ENCODE measurements around the gene CLP1.
"Not testable (repeated sequence)": the region's sequence is repeated elsewhere in the genome, so short reads cannot be mapped to it uniquely, and the experiment has no call there.

Gene CLP1

GRCh38 chr11:57700425-57700824, 42.9 kb downstream of the CLP1 start:
- H3K4me1 ChIP-seq (ENCODE audit: insufficient read depth, low read length, poor library complexity, severe bottlenecking): no peaks in the 10 kb centered on the region
- H3K27me3 ChIP-seq (ENCODE audit: insufficient read depth, low read length, poor library complexity, severe bottlenecking): no peaks in the 10 kb centered on the region
- no peak overlapping the region for H3K9ac ChIP-seq (ENCODE audit: low read depth, low read length, poor library complexity, severe bottlenecking)
- no peak overlapping the region for H3K4me2 ChIP-seq (ENCODE audit: low read depth, low read length, poor library complexity, severe bottlenecking)
- H3K9me3 ChIP-seq (ENCODE audit: insufficient read depth, low read depth, low read length): no peaks in the 10 kb centered on the region
- no peak for TF ChIP-seq EZH2phosphoT487 (IDR thresholded peaks at IDR 0.05; ENCODE audit: borderline replicate concordance)
- TF ChIP-seq CTCF (conservative IDR thresholded peaks at IDR 0.05; ENCODE audit: low read length): no peak
- no peaks in the 10 kb centered on the region for H3K9me2 ChIP-seq (replicated peaks; ENCODE audit: low read depth, low read length)
- no peak overlapping the region for H3K4me3 ChIP-seq (ENCODE audit: low read length, poor library complexity, severe bottlenecking)
- H3K36me3 ChIP-seq (ENCODE audit: insufficient read depth, low read length): peaks cover 74% of the 10 kb centered on the region
- H4K20me1 ChIP-seq (ENCODE audit: insufficient read depth, low read length, poor library complexity, severe bottlenecking): no peaks in the 10 kb centered on the region
- H3F3A ChIP-seq (ENCODE audit: low read depth): no peaks in the 10 kb centered on the region
- H2AFZ ChIP-seq (ENCODE audit: low read length): no peak overlapping the region
- H3K79me2 ChIP-seq (ENCODE audit: insufficient read depth, low read length): no peaks in the 10 kb centered on the region

- no peak for TF ChIP-seq CTCF (conservative IDR thresholded peaks at IDR 0.05; ENCODE audit: low read length)
- TF ChIP-seq EZH2phosphoT487 (IDR thresholded peaks at IDR 0.05; ENCODE audit: borderline replicate concordance): no peak
- Histone ChIP-seq H3K4me1 (ENCODE audit: insufficient read depth, low read length, poor library complexity, severe bottlenecking) (no peaks in the 10 kb centered on the region), H2AFZ (ENCODE audit: low read length) (no peak overlapping the region), H4K20me1 (ENCODE audit: insufficient read depth, low read length, poor library complexity, severe bottlenecking) (no peaks in the 10 kb centered on the region), H3K9me2 (replicated peaks; ENCODE audit: low read depth, low read length) (no peaks in the 10 kb centered on the region), H3K36me3 (ENCODE audit: insufficient read depth, low read length) (peaks cover 55% of the 10 kb centered on the region), H3K4me2 (ENCODE audit: low read depth, low read length, poor library complexity, severe bottlenecking) (no peak overlapping the region), H3K9ac (ENCODE audit: low read depth, low read length, poor library complexity, severe bottlenecking) (no peak overlapping the region), H3K4me3 (ENCODE audit: low read length, poor library complexity, severe bottlenecking) (no peak overlapping the region), H3K79me2 (ENCODE audit: insufficient read depth, low read length) (peaks cover 15% of the 10 kb centered on the region; the same call in 1 of the 2 replicates), H3F3A (ENCODE audit: low read depth) (no peaks in the 10 kb centered on the region), H3K9me3 (ENCODE audit: insufficient read depth, low read depth, low read length) (no peaks in the 10 kb centered on the region), H3K27me3 (ENCODE audit: insufficient read depth, low read length, poor library complexity, severe bottlenecking) (no peaks in the 10 kb centered on the region)
Observed at GRCh38 chr11:57703341-57703740, 45.8 kb downstream of the CLP1 start.

- H3K9ac ChIP-seq (ENCODE audit: low read depth, low read length, poor library complexity, severe bottlenecking): no peak overlapping the region
- no peaks in the 10 kb centered on the region for H4K20me1 ChIP-seq (ENCODE audit: insufficient read depth, low read length, poor library complexity, severe bottlenecking)
- H3K4me3 ChIP-seq (ENCODE audit: low read length, poor library complexity, severe bottlenecking): no peak overlapping the region
- no peak overlapping the region for H3K4me2 ChIP-seq (ENCODE audit: low read depth, low read length, poor library complexity, severe bottlenecking)
- TF ChIP-seq EZH2phosphoT487 (IDR thresholded peaks at IDR 0.05; ENCODE audit: borderline replicate concordance): no peak
- TF ChIP-seq CTCF (conservative IDR thresholded peaks at IDR 0.05; ENCODE audit: low read length): no peak
- peaks cover 5% of the 10 kb centered on the region for H3K4me1 ChIP-seq (ENCODE audit: insufficient read depth, low read length, poor library complexity, severe bottlenecking)
- no peaks in the 10 kb centered on the region for H3K27me3 ChIP-seq (ENCODE audit: insufficient read depth, low read length, poor library complexity, severe bottlenecking)
- peaks cover 25% of the 10 kb centered on the region; the same call in 1 of the 2 replicates for H3K79me2 ChIP-seq (ENCODE audit: insufficient read depth, low read length)
- H3K9me2 ChIP-seq (replicated peaks; ENCODE audit: low read depth, low read length): no peaks in the 10 kb centered on the region
- no peaks in the 10 kb centered on the region for H3K9me3 ChIP-seq (ENCODE audit: insufficient read depth, low read depth, low read length)
- peaks cover 39% of the 10 kb centered on the region; the same call in 1 of the 2 replicates for H3K36me3 ChIP-seq (ENCODE audit: insufficient read depth, low read length)
- H3F3A ChIP-seq (ENCODE audit: low read depth): no peaks in the 10 kb centered on the region
- no peak overlapping the region for H2AFZ ChIP-seq (ENCODE audit: low read length)
Observed at GRCh38 chr11:57704932-57705331, 47.4 kb downstream of the CLP1 start.

- not testable (repeated sequence) for H3K9me2 ChIP-seq (replicated peaks; ENCODE audit: low read depth, low read length); H2AFZ ChIP-seq (ENCODE audit: low read length); H3K4me1 ChIP-seq (ENCODE audit: insufficient read depth, low read length, poor library complexity, severe bottlenecking); H3F3A ChIP-seq (ENCODE audit: low read depth); H3K4me2 ChIP-seq (ENCODE audit: low read depth, low read length, poor library complexity, severe bottlenecking); H3K4me3 ChIP-seq (ENCODE audit: low read length, poor library complexity, severe bottlenecking); H3K27me3 ChIP-seq (ENCODE audit: insufficient read depth, low read length, poor library complexity, severe bottlenecking); H4K20me1 ChIP-seq (ENCODE audit: insufficient read depth, low read length, poor library complexity, severe bottlenecking); H3K9me3 ChIP-seq (ENCODE audit: insufficient read depth, low read depth, low read length); H3K9ac ChIP-seq (ENCODE audit: low read depth, low read length, poor library complexity, severe bottlenecking)
- Histone ChIP-seq H3K36me3 (ENCODE audit: insufficient read depth, low read length) (peaks cover 35% of the 10 kb centered on the region; the same call in 1 of the 2 replicates), H3K79me2 (ENCODE audit: insufficient read depth, low read length) (peaks cover 30% of the 10 kb centered on the region)
Observed at GRCh38 chr11:57705432-57705831, 47.9 kb downstream of the CLP1 start.
